ENCODE measurements around the gene GRB2. TPM values are rescaled to one million over a fixed set of nuclear protein-coding genes. Genes with fewer than 3 reads are reported as not detected.
"Not testable (repeated sequence)": the region's sequence is repeated elsewhere in the genome, so short reads cannot be mapped to it uniquely, and the experiment has no call there.

GRB2 gene
- total and polyA plus RNA-seq, 2 of the 8 experiments (the other 6 are each of a cell fraction or from before 2014, with no cell fraction given): 44.2 to 101 TPM

GRCh38 chr17:75379426-75379825 lies 26.1 kb downstream of the GRB2 start:
- H2BK15ac ChIP-seq (ENCODE audit: low read length); DNase-seq (ENCODE audit: low read depth in 1 of 2, low spot score in 2 of 2); H3K14ac ChIP-seq (ENCODE audit: insufficient read length); H3K18ac ChIP-seq (ENCODE audit: extremely low read depth, low read length); H3K27ac ChIP-seq (ENCODE audit: low read depth, low read length); H4K20me1 ChIP-seq (replicated peaks in 1 of 2; ENCODE audit: control insufficient read depth in 1 of 2, insufficient read depth in 2 of 2, low read length in 2 of 2); H2BK12ac ChIP-seq (ENCODE audit: low read depth, low read length); H3K23me2 ChIP-seq (ENCODE audit: low read depth, low read length); H4K91ac ChIP-seq (replicated peaks; ENCODE audit: insufficient read length, low read length); H3K36me3 ChIP-seq (ENCODE audit: control insufficient read depth in 2 of 4, insufficient read depth in 4 of 4, low read length in 3 of 4); H3K9me3 ChIP-seq (ENCODE audit: insufficient read depth in 2 of 2, low read depth in 1 of 2, low read length in 1 of 2); H2BK20ac ChIP-seq (ENCODE audit: low read length); H3K27me3 ChIP-seq (replicated peaks in 1 of 4; ENCODE audit: control insufficient read depth in 3 of 4, extremely low read depth in 1 of 4, insufficient read depth in 3 of 4, low read length in 3 of 4); H2BK5ac ChIP-seq (ENCODE audit: low read depth, low read length); H3K4ac ChIP-seq (replicated peaks; ENCODE audit: insufficient read length, low read depth, low read length); H4K8ac ChIP-seq (ENCODE audit: extremely low read depth, insufficient read depth, low read length); FAIRE-seq; H3K23ac ChIP-seq (ENCODE audit: insufficient read length); H2BK120ac ChIP-seq (replicated peaks; ENCODE audit: low read depth, low read length); H3K4me2 ChIP-seq (ENCODE audit: insufficient read depth in 1 of 2, low read depth in 2 of 2, low read length in 2 of 2); H2AFZ ChIP-seq (ENCODE audit: low read length); H3K4me1 ChIP-seq (replicated peaks in 1 of 4; ENCODE audit: control insufficient read depth in 3 of 4, insufficient read depth in 4 of 4, low read length in 3 of 4); H4K5ac ChIP-seq (ENCODE audit: insufficient read length, low read depth, low read length); H3K4me3 ChIP-seq (ENCODE audit: extremely low read depth in 1 of 4, insufficient read depth in 2 of 4, low read depth in 3 of 4, low read length in 4 of 4); H3K9ac ChIP-seq (replicated peaks in 1 of 4; ENCODE audit: extremely low read depth in 1 of 4, low read depth in 3 of 4, low read length in 3 of 4); H2AK5ac ChIP-seq (ENCODE audit: low read depth, low read length); H3K79me1 ChIP-seq (ENCODE audit: low read depth, low read length); H3K56ac ChIP-seq (replicated peaks; ENCODE audit: insufficient read length, low read depth, low read length): not testable (repeated sequence)
- peaks cover 2 to 86% of the 10 kb centered on the region in 2 experiments for H3K79me2 ChIP-seq (ENCODE audit: control insufficient read depth in 1 of 2, insufficient read depth in 2 of 2, low read length in 2 of 2)
- POLR2A ChIA-PET (ENCODE audit: partially characterized antibody): interaction anchor here (0.8 to 1.6 kb wide), 4 partner anchors 15 to 367 kb away, joined by 3 to 4 read pairs (median 4); partner anchors contain the start of gene MRPL58
- CTCF ChIA-PET (ENCODE audit: partially characterized antibody): interaction anchor here (0.6 to 2.8 kb wide), 7 partner anchors 13 to 274 kb away, joined by 3 to 13 read pairs (median 3); partner anchors contain the start of gene MIF4GD
- WGBS, 2 experiments (ENCODE audit: extremely low coverage in 1 of 2, insufficient coverage in 1 of 2, insufficient read length in 1 of 2, insufficient replicate concordance in 2 of 2, low coverage in 1 of 2, low lambda C conversion rate in 2 of 2, missing lambda C conversion rate in 1 of 2): 100% methylated on average over 1 of the region's 1 CpG; no CpG with 5 or more reads in 1 of the 2 experiments

Data from H1 (cell line).